Panc1 (cell line): ENCODE results near the gene NTRK2.

ENCODE experiments used
- POLR2AphosphoS5 ChIP-seq: IDR thresholded peaks from 2 replicates; pipeline ENCODE4 v1.6.1; 2012; ENCODE audit warnings: mild to moderate bottlenecking, low read depth, low read length, moderate library complexity
- REST ChIP-seq, 2 experiments: IDR thresholded peaks; 2 replicates each; pipeline ENCODE4 v1.6.1; 2011 to 2012; ENCODE audit warnings: low read depth in 2 of 2, control low read depth in 1 of 2, low read length in 1 of 2, mild to moderate bottlenecking in 1 of 2, moderate library complexity in 1 of 2; ENCODE audit not compliant: insufficient read depth in 1 of 2
- SIN3A ChIP-seq: IDR thresholded peaks from 2 replicates; pipeline ENCODE4 v1.6.1; 2012; ENCODE audit warnings: low read depth, mild to moderate bottlenecking, low read length, moderate library complexity, borderline replicate concordance; ENCODE audit not compliant: insufficient read depth
- TF ChIP-seq, protein P1 (sequence below): fragments of 450-650 bp; IDR thresholded peaks from 2 replicates; pipeline ENCODE4 v1.5.1; 2017; ENCODE audit warnings: mild to moderate bottlenecking

GRCh38 chr9:85041466-85042137 is 372.1 kb downstream of the NTRK2 start:
- TF ChIP-seq, protein P1, sequence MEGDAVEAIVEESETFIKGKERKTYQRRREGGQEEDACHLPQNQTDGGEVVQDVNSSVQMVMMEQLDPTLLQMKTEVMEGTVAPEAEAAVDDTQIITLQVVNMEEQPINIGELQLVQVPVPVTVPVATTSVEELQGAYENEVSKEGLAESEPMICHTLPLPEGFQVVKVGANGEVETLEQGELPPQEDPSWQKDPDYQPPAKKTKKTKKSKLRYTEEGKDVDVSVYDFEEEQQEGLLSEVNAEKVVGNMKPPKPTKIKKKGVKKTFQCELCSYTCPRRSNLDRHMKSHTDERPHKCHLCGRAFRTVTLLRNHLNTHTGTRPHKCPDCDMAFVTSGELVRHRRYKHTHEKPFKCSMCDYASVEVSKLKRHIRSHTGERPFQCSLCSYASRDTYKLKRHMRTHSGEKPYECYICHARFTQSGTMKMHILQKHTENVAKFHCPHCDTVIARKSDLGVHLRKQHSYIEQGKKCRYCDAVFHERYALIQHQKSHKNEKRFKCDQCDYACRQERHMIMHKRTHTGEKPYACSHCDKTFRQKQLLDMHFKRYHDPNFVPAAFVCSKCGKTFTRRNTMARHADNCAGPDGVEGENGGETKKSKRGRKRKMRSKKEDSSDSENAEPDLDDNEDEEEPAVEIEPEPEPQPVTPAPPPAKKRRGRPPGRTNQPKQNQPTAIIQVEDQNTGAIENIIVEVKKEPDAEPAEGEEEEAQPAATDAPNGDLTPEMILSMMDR = no peak
- no peak for TF ChIP-seq POLR2AphosphoS5
- TF ChIP-seq REST (IDR thresholded peaks at IDR 0.05; ENCODE audit: insufficient read depth in 1 of 2, low read depth in 2 of 2, low read length in 1 of 2) = no peak
- no peak for TF ChIP-seq SIN3A
